HG02571 (cell line): ENCODE data around the gene UPP1.
"Not testable (repeated sequence)": the region's sequence is repeated elsewhere in the genome, so short reads cannot be mapped to it uniquely, and the experiment has no call there.

Experiments used
- ATAC-seq: cut with Tn5 transposase; IDR thresholded peaks from one replicate; pipeline ENCODE4 v1.9.1; 2021; ENCODE audit warnings: mild to moderate bottlenecking, moderate library complexity; ENCODE audit not compliant: unreplicated experiment

Gene UPP1

DNA sequence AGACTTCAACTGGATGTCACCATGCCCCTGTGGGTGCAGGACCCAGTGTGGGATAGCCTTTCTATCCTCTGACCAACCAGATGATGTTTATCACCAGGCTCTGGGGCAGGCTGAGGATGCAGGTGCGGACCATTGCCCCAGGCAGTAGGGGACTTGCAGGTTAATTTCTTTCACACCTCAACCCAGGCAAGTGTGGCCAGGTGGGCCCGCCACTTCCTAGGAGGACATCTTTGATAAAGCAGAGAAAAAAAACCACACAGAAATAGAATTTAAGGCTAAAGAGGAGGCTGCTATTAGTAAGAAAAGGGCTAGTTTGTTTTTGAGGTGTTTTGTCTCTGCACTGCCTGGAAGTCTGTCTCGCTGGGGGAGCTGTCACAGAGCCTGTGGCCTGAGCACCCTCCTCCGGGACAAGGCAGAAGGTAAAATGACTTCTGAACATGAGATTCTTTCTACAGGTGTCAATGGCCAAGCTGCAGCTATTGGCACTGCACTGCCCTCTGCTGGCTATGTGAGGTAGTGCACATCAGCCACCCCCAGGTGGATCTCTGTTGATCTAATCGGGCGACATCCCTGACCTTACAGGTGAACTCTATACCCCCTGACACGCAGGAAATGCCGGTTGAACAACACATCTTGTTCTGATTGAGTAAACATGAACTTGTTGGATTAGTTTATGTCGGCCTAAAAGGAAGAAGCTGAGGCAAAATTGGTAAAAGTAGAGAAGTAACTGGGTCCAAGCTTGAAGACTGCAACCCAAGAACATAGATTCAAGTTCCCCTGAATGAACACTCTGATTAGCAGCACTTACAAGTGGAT lies 21.0 kb downstream of the UPP1 start:
- ATAC-seq: peak; percentile 83

DNA sequence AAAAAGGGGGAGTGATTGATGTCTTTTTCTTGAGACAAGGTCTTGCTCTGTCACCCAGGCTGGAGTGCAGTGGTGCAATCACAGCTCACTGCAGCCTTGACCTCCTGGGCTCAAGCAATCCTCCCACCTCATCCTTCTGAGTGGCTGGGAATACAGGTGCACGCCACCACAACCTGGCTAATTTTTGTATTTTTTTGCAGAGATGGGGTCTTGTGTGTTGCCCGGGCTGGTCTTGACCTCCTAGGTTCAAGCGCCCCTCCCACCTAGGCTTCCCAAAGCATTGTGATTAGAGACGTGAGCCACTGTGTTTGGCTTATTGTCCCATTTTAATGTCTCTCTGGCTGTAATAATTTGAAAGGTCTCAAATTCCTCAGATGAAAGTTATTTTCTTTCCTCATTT lies 21.8 kb downstream of the UPP1 start:
- no peak for ATAC-seq

DNA sequence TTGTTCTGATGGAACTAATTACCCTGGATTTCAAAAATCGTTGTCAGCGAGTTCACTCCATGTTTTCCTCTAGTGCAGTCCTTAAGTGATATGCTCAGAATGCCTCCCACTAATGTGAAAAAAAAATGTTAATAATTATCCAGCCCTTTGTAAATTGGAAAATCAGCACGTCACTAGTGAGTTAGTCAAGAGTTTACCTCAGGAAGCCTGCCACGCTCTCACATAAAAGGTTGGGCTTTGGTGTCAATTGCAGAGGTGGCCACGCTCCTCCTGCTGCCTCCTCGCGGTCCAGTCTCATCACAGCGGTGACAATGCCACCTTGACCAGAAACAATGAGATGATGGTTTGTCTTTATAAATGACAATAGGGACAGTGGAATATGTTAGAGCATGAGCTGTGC lies 22.5 kb downstream of the UPP1 start:
- ATAC-seq: no peak

DNA sequence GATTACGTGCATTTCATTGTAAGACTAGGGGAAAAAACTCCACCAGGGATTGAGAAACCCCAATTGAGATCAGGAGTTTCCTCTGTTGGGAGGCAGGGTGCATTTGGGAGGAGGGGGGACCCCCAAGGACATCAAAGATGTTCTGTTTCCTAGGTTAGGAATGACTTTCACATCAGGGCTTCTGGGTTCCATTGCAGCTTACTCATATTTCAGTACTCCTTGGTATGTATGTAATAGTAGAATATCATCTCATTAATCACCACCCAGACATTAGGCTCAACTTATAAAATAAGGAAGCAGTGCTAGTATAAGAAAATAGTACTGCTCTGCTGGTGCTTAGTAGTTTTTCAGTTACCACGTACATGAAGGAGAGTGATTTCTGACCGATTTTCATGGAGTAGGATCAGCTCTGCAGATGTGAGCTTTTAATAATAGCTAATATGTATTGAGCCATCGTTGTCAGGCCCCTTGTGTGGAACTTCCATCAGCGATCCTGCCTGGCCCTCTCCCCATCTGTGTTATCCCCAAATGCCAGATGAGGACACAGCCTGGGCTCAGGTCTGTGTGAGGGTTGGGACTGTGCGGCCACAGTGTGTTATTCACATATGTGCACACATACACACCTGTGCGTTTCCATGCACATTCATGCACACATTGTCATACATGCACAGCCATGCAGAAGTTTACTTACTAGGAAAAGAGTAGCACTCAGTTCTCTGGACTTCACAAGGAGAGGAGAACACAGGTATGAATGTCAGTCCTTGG lies 23.5 kb downstream of the UPP1 start:
- no peak for ATAC-seq

DNA sequence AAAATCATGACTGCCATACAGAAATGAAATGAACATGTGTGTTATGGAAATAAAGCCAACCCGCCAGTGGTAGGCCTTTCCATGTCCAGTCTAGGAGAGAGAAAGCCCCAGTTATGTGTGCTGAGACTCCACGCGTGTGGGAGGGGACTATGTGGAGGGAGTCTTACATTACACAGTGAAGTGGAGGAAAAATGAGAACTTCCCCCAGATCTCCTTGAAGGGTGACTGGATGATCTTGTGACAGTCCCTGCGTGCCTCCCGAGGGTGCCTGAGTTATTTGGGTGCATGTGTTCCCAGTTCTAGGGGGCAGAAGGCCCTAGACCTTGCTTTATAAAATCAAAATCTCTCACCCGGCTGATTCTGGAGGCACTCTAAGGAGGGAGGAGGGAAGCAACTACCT lies 24.2 kb downstream of the UPP1 start:
- no peak for ATAC-seq

DNA sequence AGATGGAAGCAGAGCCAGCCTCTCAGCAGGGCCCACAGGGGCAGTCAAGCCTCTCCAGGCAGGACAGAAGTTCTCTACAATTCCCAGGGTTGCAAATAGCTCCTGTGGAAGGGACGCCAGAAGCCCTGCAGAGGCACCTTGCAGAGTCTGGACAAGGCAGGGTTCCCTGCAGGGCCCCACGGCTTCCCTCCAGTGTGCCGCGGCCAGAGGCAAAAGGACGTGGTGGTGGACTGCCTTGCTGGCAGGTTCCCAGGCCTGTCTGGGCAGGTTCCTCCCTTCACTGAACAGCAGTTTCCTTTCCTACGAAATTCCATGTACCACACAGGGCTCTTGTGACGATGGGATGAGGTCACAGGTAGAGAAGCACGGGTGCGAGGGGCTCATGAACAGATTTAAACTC lies 25.1 kb downstream of the UPP1 start:
- ATAC-seq: no peak

DNA sequence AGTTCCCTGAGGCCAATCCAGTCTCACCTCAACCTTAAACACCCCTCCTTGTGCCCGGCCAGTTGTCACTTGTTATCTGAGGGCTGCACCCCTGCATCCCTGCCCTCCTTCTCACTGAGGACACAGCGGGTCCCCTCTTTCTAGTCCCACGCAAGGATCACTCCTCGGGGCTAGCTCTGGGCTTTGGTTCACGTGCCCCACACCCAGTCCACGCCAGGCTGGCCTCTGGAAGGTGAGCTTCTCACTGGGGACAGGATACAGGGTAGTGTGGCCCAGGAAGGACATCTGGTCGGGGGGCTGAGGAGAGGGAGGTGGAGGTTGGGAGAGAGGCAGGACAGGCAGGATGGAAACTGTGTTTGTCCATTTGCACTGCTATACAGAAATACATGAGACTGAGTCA lies 25.5 kb downstream of the UPP1 start:
- ATAC-seq: no peak

DNA sequence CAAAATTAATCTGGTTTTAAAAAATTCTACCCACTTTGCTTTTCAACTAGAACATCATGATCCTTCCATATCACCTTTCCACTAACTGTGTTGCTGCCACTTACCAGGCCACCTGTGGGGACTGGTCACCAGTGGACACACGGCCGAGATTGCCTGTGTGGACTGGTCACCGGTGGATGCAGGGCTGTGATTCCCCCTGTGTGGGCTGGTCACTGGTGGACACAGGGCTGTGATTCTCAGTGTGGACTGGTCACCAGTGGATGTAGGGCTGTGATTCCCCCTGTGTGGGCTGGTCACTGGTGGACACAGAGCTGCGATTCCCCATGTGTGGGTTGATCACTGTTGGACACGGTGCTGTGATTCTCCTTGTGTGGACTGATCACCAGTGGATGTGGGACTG lies 27.0 kb downstream of the UPP1 start:
- ATAC-seq: no peak

DNA sequence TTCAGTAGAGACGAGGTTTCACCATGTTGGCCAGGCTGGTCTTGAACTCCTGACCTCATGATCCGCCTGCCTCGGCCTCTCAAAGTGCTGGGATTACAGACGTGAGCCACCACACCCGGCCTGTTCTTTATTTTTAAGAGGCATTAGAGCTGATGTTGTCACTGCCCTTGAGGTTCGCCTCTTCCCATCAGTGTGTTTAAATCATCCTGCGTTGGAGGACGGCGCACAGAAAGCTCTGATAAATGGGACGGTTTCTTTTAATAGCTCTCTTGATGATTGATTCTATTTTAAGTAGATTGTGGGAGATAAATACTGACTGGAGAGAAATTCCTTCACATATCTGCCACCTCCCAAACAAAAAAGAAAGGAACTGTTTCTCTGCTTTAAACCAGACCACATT lies 29.0 kb downstream of the UPP1 start:
- no peak for ATAC-seq

DNA sequence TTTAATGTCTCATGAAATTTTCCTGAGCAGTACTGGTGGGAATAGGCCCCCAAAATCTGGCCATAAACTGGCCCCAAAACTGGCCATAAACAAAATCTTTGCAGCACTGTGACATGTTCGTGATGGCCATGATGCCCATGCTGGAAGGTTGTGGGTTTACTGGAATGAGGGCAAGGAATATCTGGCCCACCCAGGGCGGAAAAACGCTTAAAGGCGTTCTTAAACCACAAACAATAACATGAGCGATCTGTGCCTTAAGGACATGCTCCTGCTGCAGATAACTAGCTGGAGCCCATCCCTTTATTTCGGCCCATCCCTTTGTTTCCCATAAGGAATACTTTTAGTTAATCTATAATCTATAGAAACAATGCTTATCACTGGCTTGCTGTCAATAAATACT lies 31.5 kb downstream of the UPP1 start:
- ATAC-seq: not testable (repeated sequence)

DNA sequence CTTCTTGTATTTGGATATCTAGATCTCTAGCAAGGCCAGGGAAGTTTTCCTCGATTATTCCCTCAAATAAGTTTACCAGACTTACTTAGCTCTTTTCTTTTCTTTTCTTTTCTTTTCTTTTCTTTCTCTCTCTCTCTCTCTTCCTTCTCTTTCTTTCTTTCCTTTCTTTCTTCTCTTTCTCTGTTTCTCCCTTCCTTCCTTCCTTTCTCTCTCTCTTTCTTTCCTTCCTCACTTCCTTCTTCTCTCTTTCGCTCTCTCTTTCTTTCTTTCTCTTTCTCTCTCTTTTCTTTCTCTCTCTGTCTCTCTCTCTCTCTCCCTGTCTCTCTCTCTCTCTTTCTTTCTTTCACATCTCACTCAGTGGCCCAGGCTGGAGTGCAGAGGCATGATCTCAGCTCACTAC lies 37.0 kb downstream of the UPP1 start:
- no peak for ATAC-seq

DNA sequence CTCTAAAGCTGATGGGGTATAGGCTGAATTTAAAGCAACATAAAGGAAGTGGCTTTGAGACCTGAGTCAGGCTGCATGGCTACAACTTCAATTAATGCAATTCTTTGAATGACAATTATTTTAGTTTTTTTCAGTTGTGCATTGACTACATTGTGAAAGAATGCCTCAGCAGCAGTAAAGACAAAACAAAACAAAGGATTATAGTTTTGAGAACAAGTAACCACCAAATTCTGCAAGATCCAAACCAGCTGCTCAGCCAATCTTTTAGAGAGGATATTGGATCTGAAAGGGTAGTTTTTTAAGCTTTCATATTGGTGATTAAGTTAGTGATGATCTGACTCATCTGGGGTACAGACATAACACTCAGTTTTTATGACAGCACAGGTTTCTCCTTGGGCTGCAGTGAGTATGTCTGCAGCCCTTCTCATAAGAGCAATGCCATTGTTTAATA lies 41.6 kb downstream of the UPP1 start:
- no peak for ATAC-seq

DNA sequence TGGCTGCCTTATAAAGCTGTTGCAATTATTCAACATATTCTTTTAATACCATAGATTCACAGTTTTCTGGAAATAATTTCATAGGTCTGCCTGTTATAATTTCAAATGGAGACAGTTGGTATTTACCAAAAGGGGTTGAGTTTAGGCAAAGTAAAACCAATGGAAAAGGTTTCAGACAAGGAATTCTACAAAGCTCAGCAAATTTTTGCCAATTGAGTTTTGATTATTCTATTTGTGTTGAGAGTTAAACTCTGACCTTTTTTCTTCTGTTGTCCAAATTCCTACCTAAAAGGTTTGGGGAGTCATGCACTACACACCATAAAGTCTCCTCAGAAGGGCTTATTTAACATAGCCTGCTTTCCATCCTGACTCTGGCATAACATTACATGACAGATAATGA lies 43.7 kb downstream of the UPP1 start:
- no peak for ATAC-seq

DNA sequence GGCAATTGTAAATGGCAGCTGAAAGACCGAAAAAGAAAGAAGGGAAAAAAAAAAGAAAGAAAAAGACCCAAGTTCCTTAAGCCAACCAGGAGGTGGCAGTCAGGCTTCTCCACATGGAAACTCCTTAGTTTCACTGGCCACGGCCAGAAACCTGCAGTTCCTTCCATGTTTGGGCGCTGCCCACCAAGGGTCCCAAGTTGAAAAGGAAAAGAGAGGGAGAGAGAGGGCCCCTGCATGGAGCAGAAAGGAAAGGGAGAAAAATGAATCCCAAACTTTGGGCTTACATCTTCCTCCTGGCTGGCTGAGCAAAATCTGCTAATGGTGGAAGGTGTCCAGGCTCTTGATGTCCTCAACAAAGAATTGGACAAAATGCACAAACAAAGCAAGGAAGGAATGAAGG lies 50.4 kb downstream of the UPP1 start:
- no peak for ATAC-seq

DNA sequence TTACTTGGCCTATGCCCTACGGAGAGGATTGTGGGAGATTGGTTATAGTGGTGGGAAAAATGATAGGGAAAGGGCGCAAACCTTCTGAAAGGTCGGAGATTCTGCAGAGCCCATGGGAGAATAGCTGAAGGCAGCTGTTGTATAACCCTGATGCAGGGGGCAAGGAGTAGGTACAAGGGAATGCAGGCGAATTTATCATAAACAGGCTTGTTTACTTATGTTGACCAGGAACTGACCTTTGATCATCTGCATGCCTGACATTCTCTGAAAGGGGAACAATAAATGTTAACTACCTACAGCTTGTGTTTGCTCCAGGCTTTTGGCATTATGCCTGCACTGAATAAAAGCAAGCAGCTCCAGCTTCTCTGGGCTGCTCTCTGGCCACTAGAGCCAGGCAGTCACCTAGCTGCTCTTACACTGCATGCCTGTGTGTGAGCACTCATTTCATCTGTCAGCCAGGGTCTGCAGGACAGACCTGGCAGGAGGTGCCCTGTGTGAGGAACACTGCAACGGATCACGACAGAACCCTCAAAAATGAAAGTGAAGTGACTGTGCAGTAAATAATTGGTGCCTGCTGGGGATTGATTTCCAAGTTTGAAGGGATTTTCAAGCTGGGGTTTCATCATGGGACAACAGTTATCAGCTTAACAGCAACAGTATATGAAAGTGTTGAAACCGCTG lies 51.1 kb downstream of the UPP1 start:
- ATAC-seq: no peak

DNA sequence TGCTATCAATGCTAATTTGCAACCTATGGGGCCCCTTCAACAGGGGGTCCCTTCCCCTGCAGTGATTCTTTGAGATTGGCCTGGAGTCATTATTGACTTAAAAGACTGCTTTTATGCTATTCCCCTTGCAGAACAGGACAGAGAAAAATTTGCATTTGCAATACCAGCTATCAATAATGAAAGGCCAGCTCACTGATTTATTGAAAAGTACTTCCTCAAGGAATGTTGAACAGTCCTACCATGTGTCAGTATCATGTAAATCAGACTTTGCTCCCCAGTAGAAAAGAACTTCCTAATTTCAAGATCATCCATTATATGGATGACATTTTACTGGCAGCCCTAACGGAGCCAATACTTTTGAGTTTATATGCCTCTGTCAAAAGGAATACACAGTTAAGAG lies 52.5 kb downstream of the UPP1 start:
- ATAC-seq: no peak

DNA sequence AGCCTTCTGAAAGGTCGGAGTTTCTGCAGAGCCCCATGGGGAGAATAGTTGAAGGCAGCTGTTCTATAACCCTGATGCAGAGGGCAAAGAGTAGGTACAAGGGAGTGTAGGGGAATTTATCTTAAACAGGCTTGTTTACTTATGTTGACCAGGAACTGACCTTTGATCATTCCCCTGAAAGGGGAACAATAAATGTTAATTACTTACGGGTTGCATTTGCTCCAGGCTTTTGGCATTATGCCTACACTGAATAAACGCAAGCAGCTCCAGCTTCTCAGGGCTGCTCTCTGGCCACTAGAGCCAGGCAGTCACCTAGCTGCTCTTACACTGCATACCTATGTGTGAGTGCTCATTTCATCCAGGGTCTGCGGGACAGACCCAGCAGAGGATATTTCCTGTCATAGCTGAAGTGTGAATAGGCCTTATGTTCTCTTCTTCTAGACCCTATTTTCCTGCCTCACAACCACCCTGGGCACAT lies 55.3 kb downstream of the UPP1 start:
- no peak for ATAC-seq

DNA sequence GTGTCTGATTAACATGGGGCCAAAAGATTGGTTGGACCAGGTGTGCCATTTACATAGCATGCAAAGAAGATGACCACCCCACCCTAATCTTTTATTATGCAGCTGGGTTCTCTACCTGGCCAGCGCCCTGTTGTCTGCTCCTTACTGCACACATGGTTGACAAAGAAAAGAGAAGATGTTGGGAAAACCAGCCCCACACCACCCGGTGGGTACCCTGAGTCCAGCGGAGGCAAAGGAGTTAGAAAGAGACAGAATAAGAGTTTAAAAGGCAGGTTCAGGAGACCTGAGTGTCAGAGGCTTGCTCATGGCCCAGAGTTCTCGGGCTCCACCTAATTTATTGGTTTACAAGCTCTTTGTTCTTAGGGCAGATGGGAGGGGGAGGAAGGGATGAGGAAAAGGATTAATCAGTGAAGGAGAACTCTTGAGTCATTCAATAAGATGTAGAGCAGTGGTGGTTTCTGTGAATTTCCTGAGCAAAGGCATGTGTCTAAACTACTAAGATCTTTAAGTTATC lies 58.1 kb downstream of the UPP1 start:
- ATAC-seq: no peak

DNA sequence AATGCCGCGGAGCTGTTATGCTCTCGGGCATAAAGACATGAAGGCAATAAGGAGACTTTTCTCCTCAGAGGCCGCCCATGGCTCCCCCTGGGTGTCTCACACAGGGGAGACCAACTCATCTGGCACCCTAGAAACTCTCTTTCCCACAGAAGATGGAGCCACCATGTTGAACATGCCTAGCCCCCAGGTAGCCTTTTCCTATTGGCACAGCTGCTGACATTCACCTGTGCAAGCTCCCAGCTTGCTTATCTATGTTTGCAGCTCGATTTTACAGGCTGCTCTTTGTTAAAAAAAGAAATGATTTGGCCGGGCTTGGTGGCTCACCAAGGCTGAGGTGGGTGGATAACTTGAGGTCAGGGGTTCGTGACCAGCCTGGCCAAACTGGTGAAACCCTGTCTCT lies 58.6 kb downstream of the UPP1 start:
- ATAC-seq: not testable (repeated sequence)

DNA sequence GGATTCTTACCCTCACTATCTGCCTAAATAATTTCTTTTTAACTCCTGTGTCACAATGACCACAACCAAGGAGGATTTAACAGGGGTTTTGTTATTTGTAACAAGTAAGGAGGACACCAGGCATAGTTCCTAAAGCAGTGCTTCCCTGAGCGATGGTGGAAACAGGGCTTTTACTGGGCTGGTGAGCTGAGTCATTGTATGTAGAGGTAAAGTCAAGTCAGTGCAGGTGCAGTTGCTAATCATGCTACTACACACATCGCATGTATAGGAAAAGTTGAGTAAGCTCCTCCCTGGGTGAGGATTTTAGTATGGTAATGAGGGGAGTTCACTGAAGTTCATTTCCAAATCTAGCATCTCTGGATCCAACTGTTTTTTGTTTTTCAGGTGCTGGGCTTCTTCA lies 59.2 kb downstream of the UPP1 start:
- ATAC-seq: no peak

DNA sequence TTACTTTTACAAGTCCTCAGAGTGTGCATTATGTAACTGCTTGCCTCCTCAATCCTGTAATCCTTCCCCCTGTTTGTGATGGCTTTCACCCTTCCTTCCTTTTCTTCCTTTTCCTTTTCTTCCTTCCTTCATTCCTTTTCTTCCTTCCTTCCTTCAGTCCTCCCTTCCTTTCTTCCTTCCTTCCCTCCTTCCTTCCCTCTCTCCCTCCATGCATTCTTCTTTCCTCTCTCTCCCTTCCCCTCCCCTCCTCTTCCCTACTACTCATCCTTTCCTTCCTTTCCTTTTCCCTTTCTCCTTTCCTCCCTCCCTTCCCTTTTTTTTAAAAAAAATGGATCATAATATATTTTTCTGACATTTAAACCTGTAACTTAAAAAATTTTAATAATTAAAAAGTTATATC lies 60.0 kb downstream of the UPP1 start:
- ATAC-seq: no peak
